Liver (tissue), 9 donors: Measurements from ENCODE around the gene PPP1R16B. TPM values are rescaled to one million over a fixed set of nuclear protein-coding genes. Genes with fewer than 3 reads are reported as not detected.

Source experiments
- DNase-seq: peaks from one replicate; pipeline ENCODE4 v3.0.0-alpha.2; 2017; ENCODE audit warnings: low spot score
- H3K27ac ChIP-seq, 2 donors: one replicate each; pipeline ENCODE4 v1.7.0; 2013; ENCODE audit warnings: inconsistent platforms in 2 of 2, low read length in 2 of 2, control low read depth in 1 of 2, low read depth in 1 of 2, mild to moderate bottlenecking in 1 of 2
- H3K27me3 ChIP-seq, 4 donors: one replicate each; pipeline versions ENCODE4 v1.6.1 to v1.7.0; 2013; ENCODE audit warnings: low read length in 3 of 4, inconsistent platforms in 1 of 4, mild to moderate bottlenecking in 1 of 4, moderate library complexity in 1 of 4; ENCODE audit not compliant: control insufficient read depth in 4 of 4, insufficient read depth in 4 of 4
- H3K36me3 ChIP-seq, 4 donors: one replicate each; pipeline versions ENCODE4 v1.6.1 to v1.7.0; 2013; ENCODE audit warnings: low read length in 3 of 4, mild to moderate bottlenecking in 3 of 4, low read depth in 1 of 4, moderate library complexity in 1 of 4; ENCODE audit not compliant: control insufficient read depth in 4 of 4, insufficient read depth in 3 of 4
- H3K4me1 ChIP-seq, 4 donors: one replicate each; pipeline versions ENCODE4 v1.6.1 to v1.7.0; 2013; ENCODE audit warnings: low read length in 3 of 4, mild to moderate bottlenecking in 3 of 4, moderate library complexity in 1 of 4; ENCODE audit not compliant: control insufficient read depth in 4 of 4, insufficient read depth in 4 of 4
- H3K4me3 ChIP-seq, 3 donors: one replicate each; pipeline versions ENCODE4 v1.6.1 to v1.7.0; 2013; ENCODE audit warnings: low read length in 3 of 3, control low read depth in 1 of 3, low read depth in 1 of 3, mild to moderate bottlenecking in 1 of 3
- H3K9ac ChIP-seq, 2 donors: one replicate each; pipeline ENCODE4 v1.7.0; 2013; ENCODE audit warnings: low read length in 2 of 2, mild to moderate bottlenecking in 2 of 2, moderate library complexity in 2 of 2, control low read depth in 1 of 2, low read depth in 1 of 2
- H3K9me3 ChIP-seq, 4 donors: one replicate each; pipeline versions ENCODE4 v1.6.1 to v1.7.0; 2013; ENCODE audit warnings: low read length in 3 of 4; ENCODE audit not compliant: control insufficient read depth in 4 of 4
- CTCF ChIP-seq: fragments of 150-350 bp; IDR thresholded peaks from 2 replicates; pipeline ENCODE4 v1.5.1; 2017; ENCODE audit warnings: improper control_type of control experiment, low read depth, low read length; ENCODE audit not compliant: missing input control
- FOXA1 ChIP-seq: IDR thresholded peaks from 2 replicates; pipeline ENCODE4 v1.6.1; 2016; ENCODE audit warnings: antibody characterized with exemption
- HNF4A ChIP-seq, 2 donors: conservative IDR thresholded peaks; 2 replicates each; pipeline ENCODE4 v1.6.1; 2016; ENCODE audit warnings: antibody characterized with exemption in 2 of 2, mild to moderate bottlenecking in 2 of 2
- NR2F2 ChIP-seq: IDR thresholded peaks from 2 replicates; pipeline ENCODE4 v1.6.1; 2016; ENCODE audit warnings: antibody characterized with exemption
- RAD21 ChIP-seq, 2 donors: IDR thresholded peaks; 2 replicates each; pipeline ENCODE4 v1.6.1; 2016; ENCODE audit warnings: antibody characterized with exemption in 2 of 2, mild to moderate bottlenecking in 2 of 2
- ZBTB33 ChIP-seq: IDR thresholded peaks from 2 replicates; pipeline ENCODE4 v1.6.1; 2016; ENCODE audit warnings: antibody characterized with exemption
- WGBS: extraction: QIAGEN DNeasy Blood & Tissue Kit; methylation state at CpG from one replicate; pipeline ENCODE4 v1.1.7; 2013; 5-methylcytosine and 5-hydroxymethylcytosine counted together
- polyA plus RNA-seq, 2 donors: library from polyadenylated mRNA; stranded (reverse) in 1 of 2; unstranded in 1 of 2; fragments of 200-250 nt in 1 of 2; fragments of >200 nt in 1 of 2; fragmentation: Nextera tagmentation in 1 of 2; extraction: Ambion mirVana in 1 of 2; gene quantifications; one replicate each; pipeline versions ENCODE4 v1.2.1 to v1.2.3, GENCODE V29; 2013 to 2015
- total RNA-seq, 2 donors: library from RNA; depleted of rRNA; stranded (reverse); fragments of >200 nt; gene quantifications; one replicate each; pipeline ENCODE4 v1.2.3, GENCODE V29; 2014
- donor health status: healthy.
- donor health status: healthy.
- donor health status: healthy.
- donor health status: healthy.
- donor health status: healthy.

PPP1R16B gene
- total and polyA plus RNA-seq, 4 donors: 0.84 to 5.7 (median 1.2) TPM

GRCh38 chr20:38893565-38894090 lies 88.1 kb downstream of the PPP1R16B start:
- H3K36me3 ChIP-seq: no peaks in the 10 kb centered on the region
- H3K9me3 ChIP-seq: no peaks in the 10 kb centered on the region
- peaks cover 3 to 4% (median 3%) of the 10 kb centered on the region in 4 donors for H3K4me1 ChIP-seq
- no peak overlapping the region for H3K27ac ChIP-seq
- no peak overlapping the region for H3K9ac ChIP-seq
- 15% methylated on average over 25 of the region's 25 CpGs for WGBS
- H3K27me3 ChIP-seq: no peaks in the 10 kb centered on the region
- H3K4me3 ChIP-seq: peak overlapping the region in 1 of 3 donors; percentile 25
- peak; percentile 77 for DNase-seq
- TF ChIP-seq NR2F2 (no peak), CTCF (peak; percentile 86), RAD21 (IDR thresholded peaks at IDR 0.05) (peak; percentile 76 to 85)

GRCh38 chr20:38894091-38894847 lies 88.8 kb downstream of the PPP1R16B start:
- TF ChIP-seq HNF4A (conservative IDR thresholded peaks at IDR 0.05) (no peak), RAD21 (IDR thresholded peaks at IDR 0.05) (no peak)
- H3K4me1 ChIP-seq: peaks cover 3 to 4% (median 3%) of the 10 kb centered on the region in 4 donors
- 23% methylated on average over 30 of the region's 30 CpGs for WGBS
- DNase-seq: no peak
- peak overlapping the region in 1 of 3 donors; percentile 25 for H3K4me3 ChIP-seq
- H3K9me3 ChIP-seq: no peaks in the 10 kb centered on the region
- H3K27ac ChIP-seq: no peak overlapping the region
- no peak overlapping the region for H3K9ac ChIP-seq
- H3K27me3 ChIP-seq: no peaks in the 10 kb centered on the region
- H3K36me3 ChIP-seq: no peaks in the 10 kb centered on the region

- H3K9me3 ChIP-seq: no peaks in the 10 kb centered on the region
- no peak for TF ChIP-seq ZBTB33
- TF ChIP-seq FOXA1: no peak
- no peaks in the 10 kb centered on the region for H3K36me3 ChIP-seq
- DNase-seq: no peak
- peaks cover 3 to 4% (median 3%) of the 10 kb centered on the region in 4 donors for H3K4me1 ChIP-seq
- WGBS: 90% methylated on average over 9 of the region's 9 CpGs
- no peaks in the 10 kb centered on the region for H3K27me3 ChIP-seq
- no peak overlapping the region for H3K4me3 ChIP-seq
- H3K27ac ChIP-seq: no peak overlapping the region
- no peak overlapping the region for H3K9ac ChIP-seq
These were observed 89.8 kb downstream of the PPP1R16B start for GRCh38 chr20:38895098-38895949.
